ENCODE results near the gene OSBPL2. TPM values are rescaled to one million over a fixed set of nuclear protein-coding genes. Genes with fewer than 3 reads are reported as not detected.

OSBPL2 gene
- total RNA-seq, 4 donors from 2014 or later, result 52.8 to 86.7 (median 64.2) TPM

DNA sequence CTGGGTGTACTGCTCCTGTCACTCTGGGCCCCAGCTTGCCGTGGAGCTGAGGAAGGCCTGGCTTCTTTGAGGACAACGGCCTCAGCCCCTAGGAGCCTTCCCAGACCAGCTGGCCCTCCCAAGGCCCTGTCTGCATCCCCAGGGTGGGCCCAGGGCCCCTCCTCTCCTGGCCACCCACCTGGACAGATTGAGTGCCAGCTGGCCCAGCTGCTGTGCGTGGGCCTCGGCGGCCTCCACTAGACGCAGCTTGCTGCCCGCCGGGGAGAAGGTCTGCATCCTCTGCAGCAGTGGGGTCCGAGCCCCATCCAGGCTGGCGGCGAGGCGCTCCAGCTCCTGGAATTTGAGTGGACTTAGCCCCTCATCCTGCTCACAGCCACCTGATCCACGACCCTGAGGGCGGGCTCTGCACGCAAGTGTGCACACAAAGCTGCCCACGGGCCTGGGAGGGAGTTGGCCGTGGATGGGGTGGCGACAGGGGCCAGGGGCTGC is 78.9 kb downstream of the OSBPL2 start:
- DNase-seq, result no peak
- no peaks in the 10 kb centered on the region for H3K9me3 ChIP-seq
- H3K27ac ChIP-seq, result no peak overlapping the region
- peaks cover 0 to 40% (median 0%) of the 10 kb centered on the region in 3 donors for H3K36me3 ChIP-seq
- TF ChIP-seq POLR2A (IDR thresholded peaks at IDR 0.05), result no peak
- no peak for TF ChIP-seq CTCF (IDR thresholded peaks at IDR 0.05)
- H3K4me1 ChIP-seq, result no peaks in the 10 kb centered on the region
- no peak overlapping the region for H3K4me3 ChIP-seq
- H3K27me3 ChIP-seq, result no peaks in the 10 kb centered on the region

GRCh38 chr20:62318400-62319345 is 80.4 kb downstream of the OSBPL2 start:
- H3K27ac ChIP-seq, result no peak overlapping the region
- H3K36me3 ChIP-seq, result peaks cover 0 to 42% (median 0%) of the 10 kb centered on the region in 3 donors
- no peaks in the 10 kb centered on the region for H3K4me1 ChIP-seq
- TF ChIP-seq POLR2A (IDR thresholded peaks at IDR 0.05) (no peak), CTCF (IDR thresholded peaks at IDR 0.05) (no peak)
- DNase-seq, result no peak
- no peaks in the 10 kb centered on the region for H3K27me3 ChIP-seq
- no peak overlapping the region for H3K4me3 ChIP-seq
- no peaks in the 10 kb centered on the region for H3K9me3 ChIP-seq

GRCh38 chr20:62319346-62319909 is 81.1 kb downstream of the OSBPL2 start:
- no peak for TF ChIP-seq POLR2A (IDR thresholded peaks at IDR 0.05)
- no peak for TF ChIP-seq CTCF (IDR thresholded peaks at IDR 0.05)

GRCh38 chr20:62320581-62321354 is 82.4 kb downstream of the OSBPL2 start:
- peaks cover 0 to 34% (median 0%) of the 10 kb centered on the region in 3 donors for H3K36me3 ChIP-seq
- no peak overlapping the region for H3K4me3 ChIP-seq
- no peak for DNase-seq
- no peaks in the 10 kb centered on the region for H3K27me3 ChIP-seq
- H3K9me3 ChIP-seq, result no peaks in the 10 kb centered on the region
- TF ChIP-seq POLR2A (IDR thresholded peaks at IDR 0.05) (no peak), CTCF (IDR thresholded peaks at IDR 0.05) (no peak)
- H3K27ac ChIP-seq, result no peak overlapping the region
- H3K4me1 ChIP-seq, result no peaks in the 10 kb centered on the region

More at GRCh38 chr20:62319346-62319909, 81.1 kb downstream of the OSBPL2 start:
- H3K4me3 ChIP-seq, result no peak overlapping the region
- no peaks in the 10 kb centered on the region for H3K9me3 ChIP-seq
- no peak overlapping the region for H3K27ac ChIP-seq
- H3K4me1 ChIP-seq, result no peaks in the 10 kb centered on the region
- H3K36me3 ChIP-seq, result peaks cover 0 to 45% (median 0%) of the 10 kb centered on the region in 3 donors
- no peak for DNase-seq
- H3K27me3 ChIP-seq, result no peaks in the 10 kb centered on the region

DNA sequence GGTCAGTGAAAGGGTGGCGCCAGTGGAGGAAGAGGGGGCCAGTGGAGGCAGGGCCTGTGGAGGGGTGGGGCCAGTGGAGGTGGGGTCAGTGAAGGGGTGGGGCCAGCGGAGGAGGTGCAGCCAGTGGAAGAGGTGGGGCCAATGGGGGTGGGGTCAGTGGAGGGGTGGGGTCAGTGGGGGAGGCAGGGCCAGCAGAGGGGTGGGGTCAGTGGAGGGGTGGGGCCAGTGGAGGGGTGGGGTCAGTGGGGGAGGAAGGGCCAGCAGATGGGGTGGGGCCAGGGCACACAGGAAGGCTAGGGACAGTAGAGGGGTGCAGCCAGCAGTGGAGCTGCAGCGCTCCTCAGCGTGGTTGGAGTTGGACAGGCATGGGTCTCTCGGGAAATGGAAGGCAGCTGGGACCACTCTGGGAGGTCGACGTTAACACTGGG is 83.2 kb downstream of the OSBPL2 start:
- Histone ChIP-seq H3K9me3 (no peaks in the 10 kb centered on the region), H3K4me1 (no peaks in the 10 kb centered on the region), H3K36me3 (peaks cover 0 to 30% (median 0%) of the 10 kb centered on the region in 3 donors), H3K27ac (no peak overlapping the region), H3K4me3 (no peak overlapping the region), H3K27me3 (no peaks in the 10 kb centered on the region)
- DNase-seq, result no peak
- TF ChIP-seq CTCF (IDR thresholded peaks at IDR 0.05) (no peak), POLR2A (IDR thresholded peaks at IDR 0.05) (no peak)
